ENCODE results near the gene MBD5.

DNA sequence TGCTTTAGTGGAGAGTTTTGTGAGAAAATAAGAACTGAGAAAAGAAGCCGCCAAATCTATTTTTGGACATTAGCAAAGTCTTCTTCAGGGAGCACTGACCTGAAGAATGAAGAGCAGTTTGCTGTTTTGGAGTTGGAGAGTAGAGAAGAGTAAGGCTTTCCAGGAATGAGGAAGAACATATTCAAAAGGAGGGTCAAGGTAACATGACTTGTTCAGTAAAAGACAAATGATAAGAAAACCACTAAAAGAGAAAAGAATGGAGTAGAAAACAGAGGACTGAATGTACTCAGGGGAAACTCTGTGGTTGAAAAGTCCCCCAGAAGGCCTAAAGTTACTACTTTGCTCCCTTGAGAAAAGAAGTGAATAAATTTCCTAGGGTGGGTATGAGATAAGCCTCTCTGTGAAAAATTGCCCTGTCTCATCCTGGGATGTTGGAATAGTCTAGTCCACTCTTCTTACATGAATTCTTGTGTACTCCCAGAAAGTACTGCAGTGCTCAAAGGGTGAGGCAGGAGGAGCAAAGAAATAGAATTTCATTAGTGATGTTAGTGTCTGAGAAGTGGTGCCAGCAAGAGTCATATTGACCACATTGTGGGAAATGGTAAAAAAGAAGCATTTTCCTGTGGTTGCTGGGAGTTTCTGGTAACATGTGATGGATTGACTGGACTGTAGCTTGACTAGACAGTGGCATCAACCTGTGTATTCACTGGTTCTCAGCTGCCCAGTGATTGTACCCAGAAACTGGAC, 27.8 kb downstream of the MBD5 start:
- TF ChIP-seq, protein P1, sequence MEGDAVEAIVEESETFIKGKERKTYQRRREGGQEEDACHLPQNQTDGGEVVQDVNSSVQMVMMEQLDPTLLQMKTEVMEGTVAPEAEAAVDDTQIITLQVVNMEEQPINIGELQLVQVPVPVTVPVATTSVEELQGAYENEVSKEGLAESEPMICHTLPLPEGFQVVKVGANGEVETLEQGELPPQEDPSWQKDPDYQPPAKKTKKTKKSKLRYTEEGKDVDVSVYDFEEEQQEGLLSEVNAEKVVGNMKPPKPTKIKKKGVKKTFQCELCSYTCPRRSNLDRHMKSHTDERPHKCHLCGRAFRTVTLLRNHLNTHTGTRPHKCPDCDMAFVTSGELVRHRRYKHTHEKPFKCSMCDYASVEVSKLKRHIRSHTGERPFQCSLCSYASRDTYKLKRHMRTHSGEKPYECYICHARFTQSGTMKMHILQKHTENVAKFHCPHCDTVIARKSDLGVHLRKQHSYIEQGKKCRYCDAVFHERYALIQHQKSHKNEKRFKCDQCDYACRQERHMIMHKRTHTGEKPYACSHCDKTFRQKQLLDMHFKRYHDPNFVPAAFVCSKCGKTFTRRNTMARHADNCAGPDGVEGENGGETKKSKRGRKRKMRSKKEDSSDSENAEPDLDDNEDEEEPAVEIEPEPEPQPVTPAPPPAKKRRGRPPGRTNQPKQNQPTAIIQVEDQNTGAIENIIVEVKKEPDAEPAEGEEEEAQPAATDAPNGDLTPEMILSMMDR (IDR thresholded peaks at IDR 0.05): no peak
- TF ChIP-seq ZFX (IDR thresholded peaks at IDR 0.05; ENCODE audit: borderline replicate concordance): no peak
